Left ventricle myocardium inferior (tissue), 1 donor: ENCODE data around the gene VWC2L. TPM values are rescaled to one million over a fixed set of nuclear protein-coding genes. Genes with fewer than 3 reads are reported as not detected.

Source experiments
- DNase-seq: peaks from one replicate; pipeline ENCODE4 v3.0.0-alpha.2; 2020
- H3K27ac ChIP-seq: fragments of 200-600 bp; replicated peaks from 2 replicates; pipeline ENCODE4 v1.8.0; 2021
- H3K27me3 ChIP-seq: fragments of 200-600 bp; 2 replicates; pipeline ENCODE4 v1.8.0; 2021; ENCODE audit warnings: low read depth
- H3K36me3 ChIP-seq: fragments of 200-600 bp; 2 replicates; pipeline ENCODE4 v1.8.0; 2021
- H3K4me1 ChIP-seq: fragments of 200-600 bp; 2 replicates; pipeline ENCODE4 v1.8.0; 2021
- H3K4me3 ChIP-seq: fragments of 200-600 bp; 2 replicates; pipeline ENCODE4 v1.8.0; 2021; ENCODE audit warnings: mild to moderate bottlenecking, moderate library complexity
- H3K9me3 ChIP-seq: fragments of 200-600 bp; replicated peaks from 2 replicates; pipeline ENCODE4 v1.8.0; 2021
- CTCF ChIP-seq: fragments of 200-600 bp; IDR thresholded peaks from 2 replicates; pipeline ENCODE4 v1.8.0; 2021; ENCODE audit warnings: antibody characterized with exemption, mild to moderate bottlenecking, borderline replicate concordance
- intact Hi-C: fragments of 100-400 bp; cut with micrococcal nuclease; formaldehyde crosslinking; loops from one replicate; pipeline ENCODE4 v1.11.0; 2022
- total RNA-seq: library from RNA; stranded (reverse); fragmentation: NEBNext Ultra II Directional; extraction: Animal tissue kit (Norgen Biotek cat#: 25700); gene quantifications from one replicate; pipeline ENCODE4 v1.2.1, GENCODE V29; 2021
- donor health status: DM: no; HTN: yes; CAD: no; lungs with severe emphysema.

The VWC2L gene
- total RNA-seq, 1 donor from 2014 or later = not detected

- Histone ChIP-seq H3K27me3 (no peaks in the 10 kb centered on the region), H3K4me3 (no peak overlapping the region), H3K27ac (no peak overlapping the region), H3K36me3 (no peaks in the 10 kb centered on the region), H3K9me3 (no peaks in the 10 kb centered on the region), H3K4me1 (no peaks in the 10 kb centered on the region)
- TF ChIP-seq CTCF = no peak
- no peak for DNase-seq
- intact Hi-C loops = no loop called here
These were observed 217.2 kb downstream of the VWC2L start for GRCh38 chr2:214628091-214628490.
